Cardiac muscle cell (in vitro differentiated cells and primary cell): ENCODE data around the gene PNLIPRP2. TPM values are rescaled to one million over a fixed set of nuclear protein-coding genes. Genes with fewer than 3 reads are reported as not detected.
A peak's percentile ranks its signal among the peaks of the same experiment; 100 is the strongest.

Experiments used
- DNase-seq, 2 donors: peaks; one replicate each; pipeline versions ENCODE4 v3.0.0 to v3.0.0-alpha.2; 2010 to 2017; ENCODE audit warnings: low read depth in 1 of 2, low spot score in 1 of 2
- H3K27ac ChIP-seq: fragments of 200-600 bp; sonication (generic); 2 replicates; pipeline ENCODE4 v1.5.1; 2016
- H3K27me3 ChIP-seq: fragments of 200-600 bp; sonication (generic); 2 replicates; pipeline ENCODE4 v1.6.0; 2016; ENCODE audit warnings: control low read depth
- H3K36me3 ChIP-seq: fragments of 200-600 bp; sonication (generic); 2 replicates; pipeline ENCODE4 v1.5.1; 2016; ENCODE audit warnings: control low read depth
- H3K4me1 ChIP-seq: fragments of 200-600 bp; sonication (generic); 2 replicates; pipeline ENCODE4 v1.8.1; 2017; ENCODE audit warnings: low read depth, mild to moderate bottlenecking, mixed run types
- H3K4me3 ChIP-seq: fragments of 200-600 bp; sonication (generic); 2 replicates; pipeline ENCODE4 v1.5.1; 2016; ENCODE audit warnings: mild to moderate bottlenecking
- H3K9me3 ChIP-seq: fragments of 200-600 bp; sonication (generic); 2 replicates; pipeline ENCODE4 v1.5.1; 2017; ENCODE audit warnings: low read depth, mild to moderate bottlenecking, control low read depth
- CTCF ChIP-seq: IDR thresholded peaks from 2 replicates; pipeline ENCODE4 v1.5.1; 2012; ENCODE audit warnings: low read depth, mild to moderate bottlenecking, low read length
- polyA plus RNA-seq: library from polyadenylated mRNA; unstranded; fragments of >200 nt; fragmentation: Nextera tagmentation; extraction: Ambion mirVana; gene quantifications from 2 replicates; pipeline ENCODE4 v1.2.1, GENCODE V29; 2016
- total RNA-seq: library from RNA; depleted of rRNA; stranded (reverse); fragments of >200 nt; gene quantifications from 2 replicates; pipeline ENCODE4 v1.2.3, GENCODE V29; 2016

Gene PNLIPRP2
- total and polyA plus RNA-seq, 2 experiments from 2014 or later: not detected

DNA sequence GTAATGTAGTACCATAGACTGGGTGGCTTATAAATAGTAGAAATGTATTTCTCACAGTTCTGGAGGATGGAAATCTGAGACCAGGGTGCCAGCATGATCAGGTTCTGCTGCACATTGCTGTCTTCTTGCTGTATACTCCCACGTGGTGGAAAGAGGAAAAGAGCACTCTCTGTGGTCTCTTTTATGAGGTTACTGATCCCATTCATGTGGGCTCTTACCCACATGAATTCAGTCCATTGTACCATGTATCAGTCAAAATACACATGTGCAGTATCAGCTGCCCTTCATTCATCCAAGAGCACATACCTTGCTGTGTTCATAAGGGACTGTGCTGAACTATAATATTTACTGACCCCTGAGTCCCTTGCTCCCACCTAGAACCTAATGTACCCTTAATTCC is 17.1 kb downstream of the PNLIPRP2 start:
- Histone ChIP-seq H3K4me1 (no peaks in the 10 kb centered on the region), H3K9me3 (no peaks in the 10 kb centered on the region), H3K27me3 (peaks cover 3% of the 10 kb centered on the region), H3K4me3 (no peak overlapping the region), H3K27ac (no peak overlapping the region), H3K36me3 (no peaks in the 10 kb centered on the region)
- DNase-seq: no peak
- TF ChIP-seq CTCF: no peak

DNA sequence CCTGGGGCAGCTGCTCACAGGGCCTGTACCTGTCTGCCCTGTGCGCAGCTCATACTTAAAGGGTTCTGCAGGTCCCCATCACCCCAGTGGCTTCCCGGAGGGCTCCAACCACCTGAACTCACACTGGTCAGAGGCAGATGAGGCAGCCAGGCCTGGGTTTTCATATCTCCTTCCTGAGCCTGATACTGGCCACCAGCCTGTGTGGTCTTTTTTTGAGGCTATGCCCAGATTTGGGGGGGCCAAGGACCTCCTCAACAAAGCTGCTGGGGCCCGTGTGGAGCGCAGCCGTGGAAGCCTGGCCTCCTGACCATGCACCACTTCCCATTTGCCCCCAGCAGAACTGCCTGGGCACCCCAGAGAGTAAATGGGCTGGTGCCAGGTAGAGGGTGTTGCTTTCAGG is 25.7 kb downstream of the PNLIPRP2 start:
- Histone ChIP-seq H3K27ac (no peak overlapping the region), H3K4me3 (no peak overlapping the region), H3K27me3 (peaks cover 3% of the 10 kb centered on the region), H3K9me3 (no peaks in the 10 kb centered on the region), H3K4me1 (no peaks in the 10 kb centered on the region), H3K36me3 (no peaks in the 10 kb centered on the region)
- no peak for TF ChIP-seq CTCF
- DNase-seq: no peak

GRCh38 chr10:116648903-116649302 is 28.1 kb downstream of the PNLIPRP2 start:
- Histone ChIP-seq H3K27ac (no peak overlapping the region), H3K36me3 (no peaks in the 10 kb centered on the region), H3K4me3 (no peak overlapping the region), H3K4me1 (no peaks in the 10 kb centered on the region), H3K27me3 (no peaks in the 10 kb centered on the region), H3K9me3 (no peaks in the 10 kb centered on the region)
- DNase-seq: no peak
- no peak for TF ChIP-seq CTCF

DNA sequence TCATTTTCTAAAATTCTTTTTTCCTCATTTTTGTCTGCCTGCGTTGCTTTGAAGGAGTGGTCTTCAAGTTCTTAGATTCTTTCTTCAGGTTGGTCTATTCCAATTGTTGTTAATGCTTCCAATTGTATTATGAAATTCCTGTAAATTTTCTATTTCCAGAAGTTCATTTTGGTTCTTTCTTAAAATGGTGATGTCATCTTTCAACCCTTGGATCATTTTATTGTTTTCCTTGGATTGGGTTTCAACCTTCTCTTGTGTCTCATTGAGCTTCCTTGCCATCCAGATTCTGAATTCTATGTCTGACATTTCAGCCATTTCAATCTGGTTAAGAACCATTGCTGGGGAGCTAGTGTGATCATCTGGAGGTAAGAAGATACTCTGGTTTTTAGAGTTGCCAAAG is 33.1 kb downstream of the PNLIPRP2 start:
- Histone ChIP-seq H3K4me1 (no peaks in the 10 kb centered on the region), H3K36me3 (no peaks in the 10 kb centered on the region), H3K9me3 (no peaks in the 10 kb centered on the region), H3K4me3 (no peak overlapping the region), H3K27ac (no peak overlapping the region), H3K27me3 (no peaks in the 10 kb centered on the region)
- no peak for DNase-seq
- no peak for TF ChIP-seq CTCF

- peak; percentile 21 for TF ChIP-seq CTCF
- no peaks in the 10 kb centered on the region for H3K27me3 ChIP-seq
- no peaks in the 10 kb centered on the region for H3K9me3 ChIP-seq
- H3K27ac ChIP-seq: no peak overlapping the region
- no peaks in the 10 kb centered on the region for H3K4me1 ChIP-seq
- no peaks in the 10 kb centered on the region for H3K36me3 ChIP-seq
- no peak overlapping the region for H3K4me3 ChIP-seq
- no peak for DNase-seq
Observed at GRCh38 chr10:116654816-116655215, 34.1 kb downstream of the PNLIPRP2 start.

DNA sequence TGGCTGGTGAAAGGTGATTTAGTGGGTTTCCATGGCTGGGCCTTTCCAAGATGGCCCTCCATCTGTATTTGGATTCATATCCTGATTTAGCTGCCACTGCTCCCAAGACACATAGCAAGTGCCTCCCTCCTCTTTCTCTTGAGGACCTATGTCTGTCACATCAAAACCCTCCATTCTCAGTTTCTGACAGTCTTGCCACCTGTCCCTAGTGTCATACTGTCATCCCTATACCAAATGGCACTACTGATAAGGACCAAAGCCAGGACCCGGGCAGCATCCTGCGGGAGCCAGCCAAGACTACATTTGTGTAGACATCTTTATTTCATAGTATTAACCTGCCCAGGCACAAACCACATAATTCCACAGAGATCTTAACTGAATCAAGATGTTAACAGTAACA is 34.8 kb downstream of the PNLIPRP2 start:
- Histone ChIP-seq H3K4me3 (no peak overlapping the region), H3K36me3 (no peaks in the 10 kb centered on the region), H3K27ac (no peak overlapping the region), H3K4me1 (no peaks in the 10 kb centered on the region), H3K27me3 (no peaks in the 10 kb centered on the region), H3K9me3 (no peaks in the 10 kb centered on the region)
- no peak for DNase-seq
- TF ChIP-seq CTCF: no peak
